22Rv1 (cell line): ENCODE data around the gene ATG101.

Experiments used
- H3K27ac ChIP-seq: fragments of 450-650 bp; 2 replicates; pipeline ENCODE4 v1.5.1; 2017
- CTCF ChIP-seq: fragments of 450-650 bp; IDR thresholded peaks from 2 replicates; pipeline ENCODE4 v1.5.1; 2017; ENCODE audit warnings: mild to moderate bottlenecking
- ZFX ChIP-seq: fragments of 450-650 bp; IDR thresholded peaks from 2 replicates; pipeline ENCODE4 v1.6.1; 2017; ENCODE audit warnings: antibody characterized with exemption, borderline replicate concordance

Gene ATG101

GRCh38 chr12:52085682-52086180 is 16.0 kb downstream of the ATG101 start:
- TF ChIP-seq ZFX (no peak), CTCF (no peak)
- H3K27ac ChIP-seq = peak overlapping the region; percentile 13; the same call in 1 of the 2 replicates

GRCh38 chr12:52086366-52086765 is 16.6 kb downstream of the ATG101 start:
- peak overlapping the region; percentile 13; the same call in 1 of the 2 replicates for H3K27ac ChIP-seq
- TF ChIP-seq CTCF = no peak
- no peak for TF ChIP-seq ZFX

- peak overlapping the region; percentile 13; the same call in 1 of the 2 replicates for H3K27ac ChIP-seq
- no peak for TF ChIP-seq CTCF
- no peak for TF ChIP-seq ZFX
These were observed 17.4 kb downstream of the ATG101 start for GRCh38 chr12:52086944-52087835.

GRCh38 chr12:52087961-52088820 is 18.4 kb downstream of the ATG101 start:
- no peak overlapping the region for H3K27ac ChIP-seq

GRCh38 chr12:52089491-52089890 is 19.7 kb downstream of the ATG101 start:
- TF ChIP-seq ZFX (no peak), CTCF (no peak)
- no peak overlapping the region for H3K27ac ChIP-seq

More at GRCh38 chr12:52087961-52088820, 18.4 kb downstream of the ATG101 start:
- TF ChIP-seq CTCF = no peak
- no peak for TF ChIP-seq ZFX

GRCh38 chr12:52090291-52090690 is 20.5 kb downstream of the ATG101 start:
- TF ChIP-seq CTCF (no peak), ZFX (no peak)
- H3K27ac ChIP-seq = no peak overlapping the region
